GM12878 (cell line): Measurements from ENCODE around the gene HIC1. TPM values are rescaled to one million over a fixed set of nuclear protein-coding genes. Genes with fewer than 3 reads are reported as not detected.
A peak's percentile ranks its signal among the peaks of the same experiment; 100 is the strongest.

ENCODE experiments used
- BACH1 ChIP-seq: fragments of 450-650 bp; IDR thresholded peaks from 2 replicates; pipeline ENCODE4 v1.6.1; 2017; ENCODE audit warnings: mild to moderate bottlenecking, borderline replicate concordance
- BRCA1 ChIP-seq: IDR thresholded peaks from 2 replicates; pipeline ENCODE4 v1.6.1; 2011; ENCODE audit warnings: low read depth, low read length, improper control_type of control experiment
- CEBPZ ChIP-seq: fragments of 150-350 bp; IDR thresholded peaks from 2 replicates; pipeline ENCODE4 v1.6.1; 2016; ENCODE audit warnings: low read depth, low read length
- CHD4 ChIP-seq: fragments of 200-600 bp; sonication (generic); IDR thresholded peaks from 2 replicates; pipeline ENCODE4 v1.6.1; 2016; ENCODE audit warnings: mild to moderate bottlenecking
- CREM ChIP-seq: IDR thresholded peaks from 2 replicates; pipeline ENCODE4 v1.6.1; 2014; ENCODE audit warnings: antibody characterized with exemption, low read depth
- EED ChIP-seq: sonication (generic); IDR thresholded peaks from 2 replicates; pipeline ENCODE4 v1.6.1; 2016; ENCODE audit warnings: antibody characterized with exemption, low read depth
- JUND ChIP-seq: IDR thresholded peaks from 2 replicates; pipeline ENCODE4 v1.6.1; 2012; ENCODE audit warnings: low read depth, mild to moderate bottlenecking, low read length, improper control_type of control experiment, moderate library complexity
- KLF5 ChIP-seq: fragments of 450-650 bp; IDR thresholded peaks from 2 replicates; pipeline ENCODE4 v1.6.1; 2014; ENCODE audit warnings: mild to moderate bottlenecking; ENCODE audit not compliant: partially characterized antibody
- MYC ChIP-seq: IDR thresholded peaks from 2 replicates; pipeline ENCODE4 v1.6.1; 2011; ENCODE audit warnings: mild to moderate bottlenecking, low read length, moderate library complexity, inconsistent platforms; ENCODE audit not compliant: insufficient read depth, insufficient replicate concordance, insufficient read length, severe bottlenecking
- NFXL1 ChIP-seq: fragments of 450-650 bp; IDR thresholded peaks from 2 replicates; pipeline ENCODE4 v1.6.1; 2017; ENCODE audit warnings: antibody characterized with exemption, mild to moderate bottlenecking, borderline replicate concordance
- NKRF ChIP-seq: fragments of 450-650 bp; conservative IDR thresholded peaks from 2 replicates; pipeline ENCODE4 v1.6.1; 2017; ENCODE audit warnings: mild to moderate bottlenecking, moderate library complexity
- NR2F1 ChIP-seq: fragments of 450-650 bp; conservative IDR thresholded peaks from 2 replicates; pipeline ENCODE4 v1.6.1; 2017; ENCODE audit warnings: mild to moderate bottlenecking
- POLR2AphosphoS2 ChIP-seq: IDR thresholded peaks from 2 replicates; pipeline ENCODE4 v1.6.1; 2011; ENCODE audit warnings: low read depth, mild to moderate bottlenecking, low read length, improper control_type of control experiment, moderate library complexity
- RUNX3 ChIP-seq: IDR thresholded peaks from 2 replicates; pipeline ENCODE4 v1.6.1; 2012; ENCODE audit warnings: low read length, inconsistent platforms
- SMC3 ChIP-seq: IDR thresholded peaks from 2 replicates; pipeline ENCODE4 v1.6.1; 2011; ENCODE audit warnings: low read length, improper control_type of control experiment, borderline replicate concordance
- SPI1 ChIP-seq: IDR thresholded peaks from 2 replicates; pipeline ENCODE4 v1.6.1; 2011; ENCODE audit warnings: low read depth, mild to moderate bottlenecking, low read length, moderate library complexity, borderline replicate concordance; ENCODE audit not compliant: insufficient read depth
- TCF3 ChIP-seq: IDR thresholded peaks from 2 replicates; pipeline ENCODE4 v1.6.1; 2012; ENCODE audit warnings: low read depth, mild to moderate bottlenecking, low read length, borderline replicate concordance; ENCODE audit not compliant: insufficient read depth
- USF1 ChIP-seq: IDR thresholded peaks from 2 replicates; pipeline ENCODE4 v1.6.1; 2011; ENCODE audit warnings: borderline replicate concordance, low read depth, mild to moderate bottlenecking, moderate library complexity, mixed read lengths, low read length; ENCODE audit not compliant: insufficient read depth; ENCODE audit errors: extremely low read length
- ZBED1 ChIP-seq: IDR thresholded peaks from 2 replicates; pipeline ENCODE4 v1.6.1; 2016; ENCODE audit warnings: borderline replicate concordance
- ZBTB11 ChIP-seq: fragments of 450-650 bp; formaldehyde crosslinking; IDR thresholded peaks from 2 replicates; pipeline ENCODE4 v1.5.0; 2022; ENCODE audit warnings: mild to moderate bottlenecking, missing genetic modification characterization
- polyA plus RNA-seq, 11 experiments: library from polyadenylated mRNA; depleted of rRNA in 4 of 11; unstranded in 6 of 11; stranded (reverse) in 5 of 11; fragments of >200 nt; fragmentation: Nextera tagmentation in 4 of 11; fragmentation: Illumina TruSeq in 1 of 11; extraction: Ambion mirVana in 4 of 11; extraction: Trizol in 1 of 11; gene quantifications; 1 replicate in 1 of 11; 2 replicates in 10 of 11; pipeline versions ENCODE4 v1.2.1 to v1.2.3, GENCODE V29; 2011 to 2016; ENCODE audit warnings: inconsistent platforms in 2 of 11, missing spikeins in 2 of 11, low read depth in 1 of 11
- total RNA-seq, 4 experiments: library from RNA; depleted of rRNA in 3 of 4; stranded (reverse); fragments of >200 nt in 3 of 4; fragmentation: Illumina TruSeq in 1 of 4; extraction: Trizol in 1 of 4; gene quantifications; 2 replicates each; pipeline versions ENCODE4 v1.2.1 to v1.2.3, GENCODE V29; 2013 to 2021

HIC1 gene
- total and polyA plus RNA-seq, 10 of the 15 experiments (the other 5 are each of a cell fraction or from before 2014, with no cell fraction given) = 0.11 to 61.1 (median 4.9) TPM

- TF ChIP-seq ZBTB11 (CRISPR knock-in tag) = no peak
- no peak for TF ChIP-seq EED
- peak; percentile 76 for TF ChIP-seq MYC
- peak; percentile 94 for TF ChIP-seq POLR2AphosphoS2
- no peak; the same call in 1 of the 2 replicates for TF ChIP-seq BACH1
- peak; percentile 98 for TF ChIP-seq NKRF
- peak; percentile 56; the same call in 1 of the 2 replicates for TF ChIP-seq TCF3
- TF ChIP-seq NR2F1 = no peak
- no peak for TF ChIP-seq ZBED1
- no peak for TF ChIP-seq CHD4
- TF ChIP-seq SPI1 = no peak
- no peak for TF ChIP-seq BRCA1
- peak; percentile 79 for TF ChIP-seq USF1
- TF ChIP-seq CEBPZ = peak; percentile 49; the same call in 1 of the 2 replicates
- TF ChIP-seq RUNX3 = peak; percentile 48; the same call in 1 of the 2 replicates
- no peak for TF ChIP-seq NFXL1
- no peak for TF ChIP-seq KLF5
- peak; percentile 67 for TF ChIP-seq CREM
- TF ChIP-seq SMC3 = no peak
- no peak for TF ChIP-seq JUND
Measured at GRCh38 chr17:2029911-2030778, 24.8 kb upstream of the HIC1 start, which contains the start of gene DPH1 (continued).
